Prostate gland (tissue), 2 donors: ENCODE data around the gene PIM3.

Source experiments
- POLR2A ChIP-seq: fragments of 450-650 bp; IDR thresholded peaks from one replicate; pipeline ENCODE4 v1.6.1; 2016; ENCODE audit warnings: antibody characterized with exemption, mild to moderate bottlenecking
- TF ChIP-seq, protein P1 (sequence below), 4 experiments: fragments of 200-600 bp in 2 of 4; fragments of 450-650 bp in 2 of 4; sonication (generic) in 2 of 4; IDR thresholded peaks; 1 replicate in 3 of 4; 2 replicates in 1 of 4; pipeline ENCODE4 v1.5.1; 2016 to 2019; ENCODE audit warnings: antibody characterized with exemption in 4 of 4, mild to moderate bottlenecking in 2 of 4, moderate library complexity in 2 of 4

DNA sequence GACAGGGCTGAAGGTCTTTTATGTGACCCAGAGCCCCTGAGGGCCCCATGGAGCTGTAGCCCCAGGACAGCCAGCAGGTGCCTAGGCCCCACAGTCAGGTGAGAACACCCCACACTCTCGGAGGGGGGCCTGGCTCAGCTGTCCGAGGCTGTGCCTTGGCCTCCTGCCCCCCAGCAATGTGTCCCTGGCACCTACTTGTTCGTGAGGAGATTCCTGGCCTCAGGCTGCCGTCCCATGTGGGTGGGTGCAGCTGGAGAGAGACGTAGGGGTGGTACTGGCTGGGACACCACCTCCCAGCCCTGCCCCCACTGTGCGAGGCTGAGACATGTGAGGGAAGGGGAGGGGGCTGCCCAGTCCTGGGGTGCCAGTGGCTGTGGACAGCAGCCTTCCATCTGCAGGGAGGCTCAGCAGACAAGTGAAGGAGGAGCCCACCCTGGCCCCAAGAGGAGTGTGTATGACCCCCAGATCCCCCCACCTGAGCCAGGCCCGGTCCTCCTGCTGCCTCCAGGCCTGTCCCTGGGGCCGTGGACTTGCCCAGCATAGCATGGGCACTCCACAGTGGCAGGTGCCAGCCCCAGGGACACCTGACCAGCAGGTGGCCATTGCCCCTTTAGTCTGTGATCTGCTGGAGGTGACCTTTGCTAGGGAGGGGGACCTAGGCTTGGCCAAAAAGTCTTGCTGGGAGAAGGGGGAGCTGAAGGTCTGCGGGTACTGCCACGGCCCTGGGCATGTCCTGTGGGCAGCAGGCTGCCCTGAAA is 35.0 kb downstream of the PIM3 start:
- TF ChIP-seq, protein P1, sequence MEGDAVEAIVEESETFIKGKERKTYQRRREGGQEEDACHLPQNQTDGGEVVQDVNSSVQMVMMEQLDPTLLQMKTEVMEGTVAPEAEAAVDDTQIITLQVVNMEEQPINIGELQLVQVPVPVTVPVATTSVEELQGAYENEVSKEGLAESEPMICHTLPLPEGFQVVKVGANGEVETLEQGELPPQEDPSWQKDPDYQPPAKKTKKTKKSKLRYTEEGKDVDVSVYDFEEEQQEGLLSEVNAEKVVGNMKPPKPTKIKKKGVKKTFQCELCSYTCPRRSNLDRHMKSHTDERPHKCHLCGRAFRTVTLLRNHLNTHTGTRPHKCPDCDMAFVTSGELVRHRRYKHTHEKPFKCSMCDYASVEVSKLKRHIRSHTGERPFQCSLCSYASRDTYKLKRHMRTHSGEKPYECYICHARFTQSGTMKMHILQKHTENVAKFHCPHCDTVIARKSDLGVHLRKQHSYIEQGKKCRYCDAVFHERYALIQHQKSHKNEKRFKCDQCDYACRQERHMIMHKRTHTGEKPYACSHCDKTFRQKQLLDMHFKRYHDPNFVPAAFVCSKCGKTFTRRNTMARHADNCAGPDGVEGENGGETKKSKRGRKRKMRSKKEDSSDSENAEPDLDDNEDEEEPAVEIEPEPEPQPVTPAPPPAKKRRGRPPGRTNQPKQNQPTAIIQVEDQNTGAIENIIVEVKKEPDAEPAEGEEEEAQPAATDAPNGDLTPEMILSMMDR (IDR thresholded peaks at IDR 0.05), result no peak
- no peak for TF ChIP-seq POLR2A
